Gastrocnemius medialis (tissue), 4 donors: ENCODE data around the gene SH3RF1. TPM values are rescaled to one million over a fixed set of nuclear protein-coding genes. Genes with fewer than 3 reads are reported as not detected.

Experiments used
- ATAC-seq, 2 donors: fragments of 150-250 bp; one replicate each; pipeline ENCODE4 v1.9.1; 2016
- DNase-seq, 2 donors: peaks; one replicate each; pipeline ENCODE4 v3.0.0-alpha.2; 2019
- H3K27ac ChIP-seq, 4 donors: fragments of 200-600 bp; sonication (generic); 1 replicate in 1 of 4; 2 replicates in 3 of 4; pipeline ENCODE4 v1.5.1; 2016 to 2018; ENCODE audit warnings: mild to moderate bottlenecking in 2 of 4, moderate library complexity in 1 of 4
- H3K27me3 ChIP-seq, 3 donors: fragments of 200-600 bp; sonication (generic) in 2 of 3; 1 replicate in 1 of 3; 2 replicates in 2 of 3; pipeline versions ENCODE4 v1.5.1 to v1.6.0; 2016 to 2019; ENCODE audit warnings: mild to moderate bottlenecking in 1 of 3, moderate library complexity in 1 of 3
- H3K36me3 ChIP-seq, 2 donors: fragments of 200-600 bp; sonication (generic) in 1 of 2; one replicate each; pipeline ENCODE4 v1.5.1; 2017 to 2018
- H3K4me1 ChIP-seq, 2 donors: fragments of 200-600 bp; sonication (generic) in 1 of 2; one replicate each; pipeline ENCODE4 v1.5.1; 2016 to 2017; ENCODE audit warnings: mild to moderate bottlenecking in 2 of 2
- H3K4me3 ChIP-seq, 4 donors: fragments of 200-600 bp; sonication (generic) in 3 of 4; 1 replicate in 1 of 4; 2 replicates in 3 of 4; pipeline ENCODE4 v1.5.1; 2016 to 2019; ENCODE audit warnings: mild to moderate bottlenecking in 2 of 4
- H3K9me3 ChIP-seq, 3 donors: fragments of 200-600 bp; sonication (generic) in 2 of 3; 1 replicate in 1 of 3; 2 replicates in 2 of 3; pipeline ENCODE4 v1.5.1; 2016 to 2019
- POLR2A ChIP-seq, 2 donors: fragments of 450-650 bp; IDR thresholded peaks; one replicate each; pipeline ENCODE4 v1.6.1; 2017; ENCODE audit warnings: antibody characterized with exemption in 2 of 2, mild to moderate bottlenecking in 2 of 2, moderate library complexity in 2 of 2
- in situ Hi-C, 4 donors: fragments of 200-750 bp; cut with MboI; loops; one replicate each; pipeline versions ENCODE4 v1.15.0 to v1.8.0; 2017; ENCODE audit warnings: low sequenced_read_pairs in 4 of 4
- intact Hi-C: fragments of 100-400 bp; cut with DNase I; formaldehyde crosslinking; loops from one replicate; pipeline ENCODE4 v1.15.1; 2023; ENCODE audit warnings: low total_unique reads
- total RNA-seq, 4 donors: library from RNA; depleted of rRNA; stranded (reverse); fragments of >200 nt; gene quantifications; one replicate each; pipeline versions ENCODE4 v1.1.0 to v1.2.3, GENCODE V29; 2016
- TF ChIP-seq, protein P1 (sequence below), 5 experiments: fragments of 450-650 bp in 3 of 5; fragments of 200-600 bp in 2 of 5; sonication (generic) in 2 of 5; IDR thresholded peaks in 4 of 5; conservative IDR thresholded peaks in 1 of 5; 1 replicate in 4 of 5; 2 replicates in 1 of 5; pipeline ENCODE4 v1.5.1; 2016 to 2019; ENCODE audit warnings: antibody characterized with exemption in 5 of 5, mild to moderate bottlenecking in 3 of 5, moderate library complexity in 3 of 5

The SH3RF1 gene
- total RNA-seq, 4 donors from 2014 or later, result 12.6 to 27.0 (median 13.4) TPM

- Histone ChIP-seq H3K27ac (no peak overlapping the region), H3K4me1 (peaks cover 33 to 45% of the 10 kb centered on the region in 2 donors), H3K4me3 (no peak overlapping the region), H3K9me3 (no peaks in the 10 kb centered on the region), H3K27me3 (no peaks in the 10 kb centered on the region), H3K36me3 (no peaks in the 10 kb centered on the region)
- intact Hi-C loops (no loop called here), in situ Hi-C loops (no loop called here)
- DNase-seq, result no peak
- TF ChIP-seq POLR2A (IDR thresholded peaks at IDR 0.05), result no peak
- TF ChIP-seq, protein P1, sequence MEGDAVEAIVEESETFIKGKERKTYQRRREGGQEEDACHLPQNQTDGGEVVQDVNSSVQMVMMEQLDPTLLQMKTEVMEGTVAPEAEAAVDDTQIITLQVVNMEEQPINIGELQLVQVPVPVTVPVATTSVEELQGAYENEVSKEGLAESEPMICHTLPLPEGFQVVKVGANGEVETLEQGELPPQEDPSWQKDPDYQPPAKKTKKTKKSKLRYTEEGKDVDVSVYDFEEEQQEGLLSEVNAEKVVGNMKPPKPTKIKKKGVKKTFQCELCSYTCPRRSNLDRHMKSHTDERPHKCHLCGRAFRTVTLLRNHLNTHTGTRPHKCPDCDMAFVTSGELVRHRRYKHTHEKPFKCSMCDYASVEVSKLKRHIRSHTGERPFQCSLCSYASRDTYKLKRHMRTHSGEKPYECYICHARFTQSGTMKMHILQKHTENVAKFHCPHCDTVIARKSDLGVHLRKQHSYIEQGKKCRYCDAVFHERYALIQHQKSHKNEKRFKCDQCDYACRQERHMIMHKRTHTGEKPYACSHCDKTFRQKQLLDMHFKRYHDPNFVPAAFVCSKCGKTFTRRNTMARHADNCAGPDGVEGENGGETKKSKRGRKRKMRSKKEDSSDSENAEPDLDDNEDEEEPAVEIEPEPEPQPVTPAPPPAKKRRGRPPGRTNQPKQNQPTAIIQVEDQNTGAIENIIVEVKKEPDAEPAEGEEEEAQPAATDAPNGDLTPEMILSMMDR (IDR thresholded peaks at IDR 0.05 in 4 of 5, conservative IDR thresholded peaks at IDR 0.05 in 1 of 5), result no peak
- ATAC-seq, result no peak
Observed at GRCh38 chr4:169248645-169249044, 22.1 kb downstream of the SH3RF1 start.

DNA sequence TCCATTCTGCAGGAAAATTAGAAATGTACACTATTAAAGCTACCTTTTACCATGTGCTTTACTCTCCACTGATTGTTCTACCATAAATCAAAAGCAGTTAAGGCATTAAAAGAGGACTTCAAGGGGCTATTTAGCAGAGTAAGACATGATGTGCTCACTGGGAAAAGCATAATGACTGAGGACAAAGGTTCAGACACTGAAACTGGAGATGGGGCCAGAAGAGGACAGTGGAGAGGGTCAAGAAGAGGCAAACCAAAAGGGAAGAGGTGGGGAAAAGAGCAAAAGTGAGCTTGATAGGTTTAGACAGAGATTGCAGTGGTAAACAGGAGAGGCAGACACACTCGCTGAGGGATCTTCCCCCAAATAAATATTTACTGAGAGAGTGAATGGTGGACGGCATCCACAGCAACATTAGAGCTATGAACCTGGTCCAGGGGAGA lies 23.8 kb downstream of the SH3RF1 start:
- Histone ChIP-seq H3K4me1 (peaks cover 19 to 39% of the 10 kb centered on the region in 2 donors), H3K4me3 (no peak overlapping the region), H3K27me3 (no peaks in the 10 kb centered on the region), H3K27ac (no peak overlapping the region), H3K9me3 (no peaks in the 10 kb centered on the region), H3K36me3 (no peaks in the 10 kb centered on the region)
- intact Hi-C loops (no loop called here), in situ Hi-C loops (no loop called here)
- ATAC-seq (no peak), DNase-seq (no peak)
- TF ChIP-seq POLR2A (IDR thresholded peaks at IDR 0.05), result no peak
- TF ChIP-seq, protein P1 (IDR thresholded peaks at IDR 0.05 in 4 of 5, conservative IDR thresholded peaks at IDR 0.05 in 1 of 5), result no peak

GRCh38 chr4:169246279-169246678 lies 24.5 kb downstream of the SH3RF1 start:
- no peak for TF ChIP-seq POLR2A (IDR thresholded peaks at IDR 0.05)
- TF ChIP-seq, protein P1 (IDR thresholded peaks at IDR 0.05 in 4 of 5, conservative IDR thresholded peaks at IDR 0.05 in 1 of 5), result no peak
- DNase-seq (no peak), ATAC-seq (no peak)
- H3K27me3 ChIP-seq, result no peaks in the 10 kb centered on the region
- H3K27ac ChIP-seq, result no peak overlapping the region
- intact Hi-C loops (no loop called here), in situ Hi-C loops (no loop called here)
- no peak overlapping the region for H3K4me3 ChIP-seq
- no peaks in the 10 kb centered on the region for H3K9me3 ChIP-seq
- H3K4me1 ChIP-seq, result peaks cover 12 to 36% of the 10 kb centered on the region in 2 donors
- no peaks in the 10 kb centered on the region for H3K36me3 ChIP-seq

- no peak for ATAC-seq
- TF ChIP-seq, protein P1 (IDR thresholded peaks at IDR 0.05 in 4 of 5, conservative IDR thresholded peaks at IDR 0.05 in 1 of 5), result no peak
- TF ChIP-seq POLR2A (IDR thresholded peaks at IDR 0.05), result no peak
- Histone ChIP-seq H3K4me1 (peaks cover 12 to 36% of the 10 kb centered on the region in 2 donors), H3K9me3 (no peaks in the 10 kb centered on the region), H3K27ac (no peak overlapping the region), H3K4me3 (no peak overlapping the region), H3K27me3 (no peaks in the 10 kb centered on the region), H3K36me3 (no peaks in the 10 kb centered on the region)
- intact Hi-C loops, result no loop called here
- DNase-seq, result no peak
- in situ Hi-C loops, result no loop called here
Observed at GRCh38 chr4:169245061-169245460, 25.7 kb downstream of the SH3RF1 start.
